Gastroesophageal sphincter (tissue), 3 donors: ENCODE results near the gene AIF1.

Source experiments
- EP300 ChIP-seq: sonication (generic); formaldehyde crosslinking; IDR thresholded peaks from one replicate; pipeline ENCODE4 v1.6.1; 2017; ENCODE audit warnings: antibody characterized with exemption, mild to moderate bottlenecking
- POLR2AphosphoS5 ChIP-seq: sonication (generic); formaldehyde crosslinking; IDR thresholded peaks from one replicate; pipeline ENCODE4 v1.6.1; 2017; ENCODE audit warnings: antibody characterized with exemption
- TF ChIP-seq, protein P1 (sequence below), 4 experiments: fragments of 200-600 bp in 2 of 4; fragments of 450-650 bp in 2 of 4; sonication (generic) in 1 of 4; IDR thresholded peaks; one replicate each; pipeline ENCODE4 v1.5.1; 2017 to 2019; ENCODE audit warnings: antibody characterized with exemption in 4 of 4, mild to moderate bottlenecking in 2 of 4, moderate library complexity in 2 of 4

DNA sequence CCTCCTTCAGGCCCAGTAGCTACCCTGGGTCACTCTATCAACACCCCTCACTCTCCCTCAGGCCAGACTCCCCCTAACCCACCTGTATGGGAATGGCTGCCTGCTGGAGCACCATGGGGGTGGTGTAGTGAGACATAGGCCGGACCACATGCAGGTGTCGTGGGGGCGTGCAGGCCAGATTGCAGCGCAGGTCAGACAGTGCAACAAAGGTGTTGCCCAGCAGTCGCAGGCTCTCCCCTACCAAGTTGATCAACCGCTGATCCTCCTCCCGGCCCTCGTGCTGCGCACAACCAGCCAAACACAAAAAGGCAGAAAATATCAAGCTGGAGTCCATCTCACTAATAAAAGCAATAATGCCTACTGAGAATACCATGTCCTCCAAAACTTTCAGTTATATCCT, 30.3 kb downstream of the AIF1 start:
- TF ChIP-seq, protein P1, sequence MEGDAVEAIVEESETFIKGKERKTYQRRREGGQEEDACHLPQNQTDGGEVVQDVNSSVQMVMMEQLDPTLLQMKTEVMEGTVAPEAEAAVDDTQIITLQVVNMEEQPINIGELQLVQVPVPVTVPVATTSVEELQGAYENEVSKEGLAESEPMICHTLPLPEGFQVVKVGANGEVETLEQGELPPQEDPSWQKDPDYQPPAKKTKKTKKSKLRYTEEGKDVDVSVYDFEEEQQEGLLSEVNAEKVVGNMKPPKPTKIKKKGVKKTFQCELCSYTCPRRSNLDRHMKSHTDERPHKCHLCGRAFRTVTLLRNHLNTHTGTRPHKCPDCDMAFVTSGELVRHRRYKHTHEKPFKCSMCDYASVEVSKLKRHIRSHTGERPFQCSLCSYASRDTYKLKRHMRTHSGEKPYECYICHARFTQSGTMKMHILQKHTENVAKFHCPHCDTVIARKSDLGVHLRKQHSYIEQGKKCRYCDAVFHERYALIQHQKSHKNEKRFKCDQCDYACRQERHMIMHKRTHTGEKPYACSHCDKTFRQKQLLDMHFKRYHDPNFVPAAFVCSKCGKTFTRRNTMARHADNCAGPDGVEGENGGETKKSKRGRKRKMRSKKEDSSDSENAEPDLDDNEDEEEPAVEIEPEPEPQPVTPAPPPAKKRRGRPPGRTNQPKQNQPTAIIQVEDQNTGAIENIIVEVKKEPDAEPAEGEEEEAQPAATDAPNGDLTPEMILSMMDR (IDR thresholded peaks at IDR 0.05): no peak
- TF ChIP-seq EP300: no peak
- TF ChIP-seq POLR2AphosphoS5: no peak
